Central memory CD8-positive, alpha-beta T cell (primary cell): ENCODE data around the gene TTLL10.
A peak's percentile ranks its signal among the peaks of the same experiment; 100 is the strongest.

ENCODE experiments used
- ATAC-seq: fragments of 150-1000 bp; cut with Tn5 transposase; replicated peaks from 2 replicates; pipeline ENCODE4 v1.10.0; 2022; ENCODE audit warnings: mild to moderate bottlenecking, moderate FRiP score, moderate number of reproducible peaks; ENCODE audit not compliant: poor library complexity, severe bottlenecking; ENCODE audit errors: extremely low read depth
- DNase-seq, 2 donors: peaks; one replicate each; pipeline ENCODE4 v3.0.0; 2021; ENCODE audit warnings: low spot score in 2 of 2
- H3K27ac Mint-ChIP-seq: one replicate; pipeline ENCODE4 v1.8.0; 2022; ENCODE audit warnings: low read depth, mild to moderate bottlenecking, moderate library complexity, mixed read lengths
- H3K27me3 Mint-ChIP-seq: one replicate; pipeline ENCODE4 v1.8.0; 2022; ENCODE audit warnings: mixed read lengths
- H3K36me3 Mint-ChIP-seq: one replicate; pipeline ENCODE4 v1.8.0; 2022; ENCODE audit warnings: mild to moderate bottlenecking, moderate library complexity, mixed read lengths; ENCODE audit not compliant: insufficient read depth
- H3K4me1 Mint-ChIP-seq: one replicate; pipeline ENCODE4 v1.8.0; 2022; ENCODE audit warnings: mixed read lengths
- H3K4me3 Mint-ChIP-seq: one replicate; pipeline ENCODE4 v1.8.0; 2022; ENCODE audit warnings: mild to moderate bottlenecking, moderate library complexity, mixed read lengths
- H3K9me3 Mint-ChIP-seq: one replicate; pipeline ENCODE4 v1.8.0; 2022; ENCODE audit warnings: mixed read lengths

TTLL10 gene

DNA sequence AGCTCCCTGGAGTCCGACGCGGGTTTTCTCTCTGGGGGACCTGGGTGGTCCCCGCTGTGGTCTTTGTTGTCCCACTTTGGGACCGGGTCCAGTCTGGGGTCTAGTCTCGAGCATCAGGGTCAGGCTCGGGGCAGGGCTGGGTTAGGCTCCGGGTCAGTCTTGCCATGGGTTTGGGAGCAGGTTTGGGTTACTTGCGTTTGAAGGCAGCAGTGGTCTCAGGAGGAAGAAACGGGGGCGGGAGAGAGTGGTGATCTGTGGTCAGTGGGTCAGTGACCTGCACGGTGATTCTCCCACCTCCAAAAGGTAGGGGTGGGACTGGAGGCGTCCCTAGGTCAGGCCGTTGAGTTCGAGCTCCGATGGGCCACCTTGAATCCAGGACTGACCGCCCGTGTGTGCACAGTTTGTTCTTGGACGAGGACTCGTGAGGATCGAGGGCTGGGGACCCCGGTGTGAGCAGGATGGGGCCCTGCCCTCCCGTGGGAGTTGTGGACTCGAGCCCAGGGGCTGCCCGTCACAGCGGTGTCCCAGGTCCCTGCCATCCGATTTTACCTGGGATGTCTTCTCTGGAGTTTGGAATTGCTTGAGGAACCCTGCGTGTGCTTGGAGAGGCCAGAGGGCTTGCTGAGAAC is 60.6 kb downstream of the TTLL10 start:
- Mint-ChIP-seq H3K27ac (peak overlapping the region; percentile 32), H3K4me3 (peak overlapping the region; percentile 72), H3K27me3 (no peaks in the 10 kb centered on the region), H3K4me1 (peaks cover 30% of the 10 kb centered on the region), H3K9me3 (no peaks in the 10 kb centered on the region), H3K36me3 (peaks cover 8% of the 10 kb centered on the region)
- ATAC-seq (no peak), DNase-seq (no peak)

DNA sequence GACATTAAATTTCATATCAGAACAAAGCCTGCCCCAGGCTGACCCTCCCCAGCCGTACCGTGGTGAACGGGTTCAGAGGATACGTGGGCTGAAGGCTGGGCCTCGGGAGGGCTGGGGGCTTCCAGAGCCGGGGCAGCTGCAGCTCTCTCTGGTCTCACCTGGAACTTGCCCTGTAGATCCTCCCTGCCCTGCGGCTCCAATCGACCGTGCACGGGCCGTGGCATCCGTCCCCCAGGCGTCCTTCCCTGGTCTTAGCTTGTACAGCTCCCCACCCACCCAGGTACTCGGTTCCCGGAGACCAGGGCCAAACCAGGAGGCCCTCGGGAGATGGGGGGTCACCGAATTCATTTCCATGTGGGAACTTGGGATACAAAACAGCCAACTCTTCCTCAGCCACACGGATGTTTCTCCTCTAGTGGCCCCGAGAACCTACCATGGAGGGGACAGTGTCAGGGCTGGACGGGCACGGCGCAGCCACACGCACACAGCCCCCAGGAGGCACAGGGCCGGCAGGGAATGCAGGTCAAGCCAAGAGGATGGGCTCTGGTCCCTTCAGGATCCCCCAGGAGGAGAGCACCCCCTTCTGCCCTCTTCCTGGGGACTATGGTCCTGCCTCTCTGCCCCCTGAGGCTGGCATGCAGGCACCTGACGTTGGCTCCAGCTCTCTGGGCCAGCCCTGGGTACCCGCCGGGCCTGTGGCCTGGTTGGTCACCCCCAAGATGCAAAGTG is 61.5 kb downstream of the TTLL10 start:
- Mint-ChIP-seq H3K27ac (no peak overlapping the region), H3K4me3 (peak overlapping the region; percentile 72), H3K9me3 (no peaks in the 10 kb centered on the region), H3K36me3 (peaks cover 2% of the 10 kb centered on the region), H3K27me3 (no peaks in the 10 kb centered on the region), H3K4me1 (peaks cover 22% of the 10 kb centered on the region)
- no peak for DNase-seq
- ATAC-seq, result no peak

GRCh38 chr1:1236176-1236763 is 62.6 kb downstream of the TTLL10 start:
- no peaks in the 10 kb centered on the region for H3K27me3 Mint-ChIP-seq
- H3K4me3 Mint-ChIP-seq, result no peak overlapping the region
- DNase-seq (no peak), ATAC-seq (no peak)
- peaks cover 15% of the 10 kb centered on the region for H3K4me1 Mint-ChIP-seq
- no peak overlapping the region for H3K27ac Mint-ChIP-seq
- H3K9me3 Mint-ChIP-seq, result no peaks in the 10 kb centered on the region
- H3K36me3 Mint-ChIP-seq, result peaks cover 2% of the 10 kb centered on the region

GRCh38 chr1:1236945-1237873 is 63.5 kb downstream of the TTLL10 start:
- ATAC-seq, result no peak
- H3K27ac Mint-ChIP-seq, result no peak overlapping the region

GRCh38 chr1:1237874-1238701 is 64.4 kb downstream of the TTLL10 start:
- H3K36me3 Mint-ChIP-seq, result no peaks in the 10 kb centered on the region
- H3K27ac Mint-ChIP-seq, result peak overlapping the region; percentile 25
- H3K4me3 Mint-ChIP-seq, result no peak overlapping the region
- DNase-seq (no peak), ATAC-seq (no peak)
- H3K4me1 Mint-ChIP-seq, result peaks cover 15% of the 10 kb centered on the region
- H3K27me3 Mint-ChIP-seq, result no peaks in the 10 kb centered on the region
- no peaks in the 10 kb centered on the region for H3K9me3 Mint-ChIP-seq

More at GRCh38 chr1:1236945-1237873, 63.5 kb downstream of the TTLL10 start:
- peaks cover 15% of the 10 kb centered on the region for H3K4me1 Mint-ChIP-seq
- no peak for DNase-seq
- no peaks in the 10 kb centered on the region for H3K9me3 Mint-ChIP-seq
- no peaks in the 10 kb centered on the region for H3K27me3 Mint-ChIP-seq
- no peak overlapping the region for H3K4me3 Mint-ChIP-seq
- no peaks in the 10 kb centered on the region for H3K36me3 Mint-ChIP-seq

DNA sequence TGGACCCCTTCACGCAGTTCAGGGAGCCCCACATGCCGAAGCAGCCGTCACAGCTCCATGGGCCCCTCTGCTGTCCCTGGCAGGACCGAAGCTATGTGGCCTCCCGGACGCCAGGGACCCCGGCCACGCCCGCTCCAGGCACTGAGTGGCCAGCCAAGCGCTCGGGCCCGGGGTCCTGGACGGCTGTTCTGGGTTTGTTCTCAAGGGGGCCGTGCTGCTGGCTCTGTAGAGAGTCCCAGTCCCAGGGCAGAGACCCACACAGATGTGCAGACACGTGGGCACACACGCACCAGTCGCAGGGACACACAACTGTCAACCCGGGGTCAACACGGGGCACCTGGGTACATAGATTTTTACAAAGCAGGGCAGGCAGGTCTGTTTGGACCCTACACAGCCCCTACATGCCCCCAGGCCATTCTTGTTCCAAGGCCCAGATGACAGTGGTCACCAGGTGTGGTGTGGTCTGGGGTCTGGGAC is 65.1 kb downstream of the TTLL10 start:
- no peak overlapping the region for H3K4me3 Mint-ChIP-seq
- no peak overlapping the region for H3K27ac Mint-ChIP-seq
- DNase-seq, result no peak
- no peak for ATAC-seq
- H3K4me1 Mint-ChIP-seq, result peaks cover 10% of the 10 kb centered on the region
- H3K27me3 Mint-ChIP-seq, result no peaks in the 10 kb centered on the region
- no peaks in the 10 kb centered on the region for H3K36me3 Mint-ChIP-seq
- H3K9me3 Mint-ChIP-seq, result no peaks in the 10 kb centered on the region

DNA sequence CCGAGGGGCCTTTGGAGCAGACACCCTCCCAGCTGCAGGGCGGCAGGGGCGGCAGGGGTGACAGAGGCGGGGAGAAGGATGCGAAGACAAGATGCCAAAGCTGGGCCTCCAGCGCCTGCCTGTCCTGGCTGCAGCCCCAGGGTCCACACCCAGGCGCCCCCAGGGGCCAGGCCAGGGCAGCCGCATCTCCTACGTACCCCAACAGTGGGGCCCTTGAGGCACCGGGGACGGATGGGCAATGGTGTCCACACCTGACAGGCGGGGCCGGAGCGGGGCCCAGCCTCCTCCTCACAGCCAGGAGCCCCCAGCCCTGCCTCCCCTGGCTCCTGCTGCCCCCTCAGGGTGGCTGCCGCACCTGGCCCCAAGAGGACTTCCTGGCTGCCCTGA is 65.5 kb downstream of the TTLL10 start:
- H3K9me3 Mint-ChIP-seq, result no peaks in the 10 kb centered on the region
- H3K36me3 Mint-ChIP-seq, result no peaks in the 10 kb centered on the region
- ATAC-seq, result no peak
- DNase-seq, result no peak
- no peak overlapping the region for H3K27ac Mint-ChIP-seq
- peaks cover 5% of the 10 kb centered on the region for H3K4me1 Mint-ChIP-seq
- no peaks in the 10 kb centered on the region for H3K27me3 Mint-ChIP-seq
- H3K4me3 Mint-ChIP-seq, result no peak overlapping the region

- Mint-ChIP-seq H3K27me3 (no peaks in the 10 kb centered on the region), H3K4me3 (no peak overlapping the region), H3K4me1 (no peaks in the 10 kb centered on the region), H3K36me3 (no peaks in the 10 kb centered on the region), H3K9me3 (no peaks in the 10 kb centered on the region), H3K27ac (no peak overlapping the region)
- no peak for ATAC-seq
- no peak for DNase-seq
These were observed 66.1 kb downstream of the TTLL10 start for GRCh38 chr1:1239614-1240347.

GRCh38 chr1:1240348-1240732 is 66.7 kb downstream of the TTLL10 start:
- DNase-seq (no peak), ATAC-seq (no peak)
- Mint-ChIP-seq H3K27me3 (no peaks in the 10 kb centered on the region), H3K36me3 (no peaks in the 10 kb centered on the region), H3K4me1 (no peaks in the 10 kb centered on the region), H3K4me3 (no peak overlapping the region), H3K9me3 (no peaks in the 10 kb centered on the region), H3K27ac (no peak overlapping the region)

DNA sequence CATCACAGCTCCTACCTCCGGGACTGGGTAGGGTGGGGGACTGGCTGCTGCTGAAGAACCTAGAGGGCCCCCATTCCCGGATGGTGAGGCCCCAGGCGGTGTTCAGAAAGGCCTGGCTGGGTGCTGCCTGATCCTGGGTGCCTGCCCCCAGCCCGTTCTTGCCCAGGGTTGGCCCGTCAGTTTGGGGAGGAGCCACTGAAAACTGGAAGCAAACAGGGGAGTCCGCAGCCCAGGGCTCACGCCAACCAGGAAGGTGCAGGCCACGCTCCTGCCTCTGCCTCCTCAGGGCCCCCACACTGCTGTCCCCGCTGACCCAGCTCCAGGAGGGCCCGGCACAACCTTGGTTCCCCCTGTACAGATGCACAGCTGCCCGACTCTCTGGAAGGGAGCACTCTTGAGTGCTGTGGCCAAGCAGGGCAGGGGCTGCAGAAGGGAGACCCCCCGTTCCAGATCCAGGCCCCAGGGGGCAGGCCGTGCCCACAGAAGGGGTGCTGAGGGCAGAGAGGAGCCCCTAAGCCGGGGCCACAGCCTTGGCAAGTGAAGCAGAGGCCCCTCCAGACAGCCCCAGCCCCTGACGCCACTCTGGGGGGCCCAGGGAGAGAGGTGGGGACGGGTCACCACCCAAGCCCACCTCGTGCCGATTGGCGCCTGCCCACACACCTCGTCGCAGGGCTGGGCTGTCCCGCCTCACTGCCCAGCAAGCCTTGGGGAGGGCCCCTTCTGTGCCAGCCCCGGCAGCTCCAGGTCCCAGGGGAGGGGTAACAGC is 67.3 kb downstream of the TTLL10 start:
- H3K4me3 Mint-ChIP-seq, result no peak overlapping the region
- no peaks in the 10 kb centered on the region for H3K4me1 Mint-ChIP-seq
- H3K9me3 Mint-ChIP-seq, result no peaks in the 10 kb centered on the region
- DNase-seq, result no peak
- H3K27me3 Mint-ChIP-seq, result no peaks in the 10 kb centered on the region
- no peak for ATAC-seq
- H3K36me3 Mint-ChIP-seq, result no peaks in the 10 kb centered on the region
- H3K27ac Mint-ChIP-seq, result no peak overlapping the region
